Gastrocnemius medialis (tissue), 4 donors: Measurements from ENCODE around the gene TPCN1.

ENCODE experiments used
- CTCF ChIP-seq, 5 experiments: fragments of 450-650 bp in 3 of 5; fragments of 200-600 bp in 2 of 5; sonication (generic) in 2 of 5; IDR thresholded peaks in 4 of 5; conservative IDR thresholded peaks in 1 of 5; 1 replicate in 4 of 5; 2 replicates in 1 of 5; pipeline ENCODE4 v1.5.1; 2016 to 2019; ENCODE audit warnings: antibody characterized with exemption in 5 of 5, mild to moderate bottlenecking in 3 of 5, moderate library complexity in 3 of 5
- POLR2A ChIP-seq, 2 donors: fragments of 450-650 bp; IDR thresholded peaks; one replicate each; pipeline ENCODE4 v1.6.1; 2017; ENCODE audit warnings: antibody characterized with exemption in 2 of 2, mild to moderate bottlenecking in 2 of 2, moderate library complexity in 2 of 2

GRCh38 chr12:113186033-113186365 lies 35.3 kb upstream of the TPCN1 start:
- no peak for TF ChIP-seq CTCF (IDR thresholded peaks at IDR 0.05 in 4 of 5, conservative IDR thresholded peaks at IDR 0.05 in 1 of 5)
- TF ChIP-seq POLR2A (IDR thresholded peaks at IDR 0.05): no peak
